KMS-11 (cell line): ENCODE data around the gene MED16.

Experiments
- H2AFZ ChIP-seq: fragments of 200-600 bp; sonication (generic); 2 replicates; pipeline ENCODE4 v1.6.1; 2016; ENCODE audit warnings: antibody characterized with exemption, mixed run types, low read depth
- H3K27ac ChIP-seq: fragments of 200-600 bp; sonication (generic); 2 replicates; pipeline ENCODE4 v1.6.1; 2016; ENCODE audit warnings: mild to moderate bottlenecking, mixed run types
- H3K27me3 ChIP-seq: fragments of 200-600 bp; sonication (generic); 2 replicates; pipeline ENCODE4 v1.6.1; 2017; ENCODE audit warnings: mild to moderate bottlenecking, low read depth, mixed run types, moderate library complexity; ENCODE audit not compliant: insufficient read depth
- H3K36me3 ChIP-seq: fragments of 200-600 bp; sonication (generic); 2 replicates; pipeline ENCODE4 v1.6.1; 2017; ENCODE audit warnings: mild to moderate bottlenecking, mixed run types; ENCODE audit not compliant: insufficient read depth
- H3K4me1 ChIP-seq: fragments of 200-600 bp; sonication (generic); 2 replicates; pipeline ENCODE4 v1.6.1; 2016; ENCODE audit warnings: mild to moderate bottlenecking, low read depth, mixed run types; ENCODE audit not compliant: poor library complexity, severe bottlenecking
- H3K4me2 ChIP-seq: fragments of 200-600 bp; sonication (generic); 2 replicates; pipeline ENCODE4 v1.7.0; 2016; ENCODE audit warnings: mild to moderate bottlenecking, mixed run types
- H3K4me3 ChIP-seq: fragments of 200-600 bp; sonication (generic); IDR thresholded peaks from 2 replicates; pipeline ENCODE4 v1.6.1; 2017; ENCODE audit warnings: low read depth, low read length, mixed read lengths; ENCODE audit not compliant: insufficient read depth
- H3K79me2 ChIP-seq: fragments of 200-600 bp; sonication (generic); 2 replicates; pipeline ENCODE4 v1.6.1; 2016; ENCODE audit warnings: low read depth, mixed run types; ENCODE audit not compliant: insufficient read depth
- H3K9ac ChIP-seq: fragments of 200-600 bp; sonication (generic); 2 replicates; pipeline ENCODE4 v1.6.1; 2016; ENCODE audit warnings: mild to moderate bottlenecking, mixed run types
- H4K20me1 ChIP-seq: fragments of 200-600 bp; sonication (generic); 2 replicates; pipeline ENCODE4 v1.6.1; 2016; ENCODE audit warnings: mild to moderate bottlenecking, mixed run types; ENCODE audit not compliant: insufficient read depth
- TF ChIP-seq, protein P1 (sequence below): fragments of 200-600 bp; sonication (generic); conservative IDR thresholded peaks from 2 replicates; pipeline ENCODE4 v1.6.1; 2017; ENCODE audit warnings: low read depth, mild to moderate bottlenecking, antibody characterized with exemption, low read length, moderate library complexity, mixed read lengths

Gene MED16

GRCh38 chr19:871446-872265, 21.3 kb downstream of the MED16 start:
- H3K27me3 ChIP-seq: no peaks in the 10 kb centered on the region
- no peaks in the 10 kb centered on the region for H4K20me1 ChIP-seq
- H3K36me3 ChIP-seq: no peaks in the 10 kb centered on the region
- H3K9ac ChIP-seq: no peak overlapping the region
- H3K27ac ChIP-seq: no peak overlapping the region
- no peak overlapping the region for H3K4me3 ChIP-seq
- TF ChIP-seq, protein P1, sequence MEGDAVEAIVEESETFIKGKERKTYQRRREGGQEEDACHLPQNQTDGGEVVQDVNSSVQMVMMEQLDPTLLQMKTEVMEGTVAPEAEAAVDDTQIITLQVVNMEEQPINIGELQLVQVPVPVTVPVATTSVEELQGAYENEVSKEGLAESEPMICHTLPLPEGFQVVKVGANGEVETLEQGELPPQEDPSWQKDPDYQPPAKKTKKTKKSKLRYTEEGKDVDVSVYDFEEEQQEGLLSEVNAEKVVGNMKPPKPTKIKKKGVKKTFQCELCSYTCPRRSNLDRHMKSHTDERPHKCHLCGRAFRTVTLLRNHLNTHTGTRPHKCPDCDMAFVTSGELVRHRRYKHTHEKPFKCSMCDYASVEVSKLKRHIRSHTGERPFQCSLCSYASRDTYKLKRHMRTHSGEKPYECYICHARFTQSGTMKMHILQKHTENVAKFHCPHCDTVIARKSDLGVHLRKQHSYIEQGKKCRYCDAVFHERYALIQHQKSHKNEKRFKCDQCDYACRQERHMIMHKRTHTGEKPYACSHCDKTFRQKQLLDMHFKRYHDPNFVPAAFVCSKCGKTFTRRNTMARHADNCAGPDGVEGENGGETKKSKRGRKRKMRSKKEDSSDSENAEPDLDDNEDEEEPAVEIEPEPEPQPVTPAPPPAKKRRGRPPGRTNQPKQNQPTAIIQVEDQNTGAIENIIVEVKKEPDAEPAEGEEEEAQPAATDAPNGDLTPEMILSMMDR: no peak
- H2AFZ ChIP-seq: no peak overlapping the region
- peak overlapping the region; percentile 66; the same call in 1 of the 2 replicates for H3K4me2 ChIP-seq
- no peaks in the 10 kb centered on the region for H3K79me2 ChIP-seq
- peaks cover 8% of the 10 kb centered on the region for H3K4me1 ChIP-seq

DNA sequence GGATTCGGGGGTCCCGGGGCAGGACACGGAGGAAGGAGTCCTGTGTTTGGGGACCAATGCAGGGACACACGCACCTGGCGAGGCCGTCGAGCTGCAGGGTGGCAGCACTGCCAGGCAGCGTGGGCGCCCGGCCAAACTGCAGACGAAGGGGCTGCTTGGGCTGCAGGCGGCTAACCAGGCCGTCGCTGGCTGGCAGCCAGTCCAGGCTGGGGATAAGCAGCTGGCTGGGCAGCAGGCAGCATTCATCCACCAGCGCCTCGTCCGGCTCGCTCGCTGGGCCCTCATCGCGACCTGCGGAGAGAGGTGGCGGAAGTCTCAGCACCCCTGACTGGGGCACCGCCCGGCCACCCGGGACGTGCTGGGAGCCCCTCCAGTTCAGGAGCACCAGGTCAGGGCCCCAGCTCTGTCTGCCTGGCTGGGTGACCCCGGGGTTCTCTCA, 22.0 kb downstream of the MED16 start:
- Histone ChIP-seq H3K4me3 (no peak overlapping the region), H3K27ac (no peak overlapping the region), H3K79me2 (no peaks in the 10 kb centered on the region), H3K4me1 (peaks cover 8% of the 10 kb centered on the region), H3K36me3 (no peaks in the 10 kb centered on the region), H3K4me2 (no peak overlapping the region), H4K20me1 (no peaks in the 10 kb centered on the region), H2AFZ (no peak overlapping the region), H3K9ac (no peak overlapping the region), H3K27me3 (no peaks in the 10 kb centered on the region)
- TF ChIP-seq, protein P1: no peak

DNA sequence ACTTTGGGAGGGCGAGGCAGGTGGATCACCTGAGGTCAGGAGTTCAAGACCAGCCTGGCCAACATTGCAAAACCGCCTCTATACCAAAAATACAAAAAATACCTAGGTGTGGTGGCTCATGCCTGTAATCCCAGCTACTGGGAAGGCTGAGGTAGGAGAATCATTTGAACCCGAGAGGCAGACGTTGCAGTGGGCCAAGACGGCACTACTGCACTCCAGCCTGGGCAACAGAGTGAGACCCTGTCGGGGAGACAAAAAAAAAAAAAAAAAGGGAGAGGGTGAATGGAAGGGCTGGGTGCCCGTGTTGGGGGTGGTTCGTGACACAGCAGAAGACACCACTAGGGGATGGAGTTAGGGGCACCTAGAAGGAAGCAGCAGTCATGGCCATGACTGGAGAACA, 22.7 kb downstream of the MED16 start:
- Histone ChIP-seq H3K27me3 (no peaks in the 10 kb centered on the region), H3K4me1 (peaks cover 8% of the 10 kb centered on the region), H2AFZ (no peak overlapping the region), H4K20me1 (no peaks in the 10 kb centered on the region), H3K4me2 (no peak overlapping the region), H3K9ac (no peak overlapping the region), H3K27ac (no peak overlapping the region), H3K36me3 (no peaks in the 10 kb centered on the region), H3K79me2 (no peaks in the 10 kb centered on the region), H3K4me3 (no peak overlapping the region)
- TF ChIP-seq, protein P1: no peak

DNA sequence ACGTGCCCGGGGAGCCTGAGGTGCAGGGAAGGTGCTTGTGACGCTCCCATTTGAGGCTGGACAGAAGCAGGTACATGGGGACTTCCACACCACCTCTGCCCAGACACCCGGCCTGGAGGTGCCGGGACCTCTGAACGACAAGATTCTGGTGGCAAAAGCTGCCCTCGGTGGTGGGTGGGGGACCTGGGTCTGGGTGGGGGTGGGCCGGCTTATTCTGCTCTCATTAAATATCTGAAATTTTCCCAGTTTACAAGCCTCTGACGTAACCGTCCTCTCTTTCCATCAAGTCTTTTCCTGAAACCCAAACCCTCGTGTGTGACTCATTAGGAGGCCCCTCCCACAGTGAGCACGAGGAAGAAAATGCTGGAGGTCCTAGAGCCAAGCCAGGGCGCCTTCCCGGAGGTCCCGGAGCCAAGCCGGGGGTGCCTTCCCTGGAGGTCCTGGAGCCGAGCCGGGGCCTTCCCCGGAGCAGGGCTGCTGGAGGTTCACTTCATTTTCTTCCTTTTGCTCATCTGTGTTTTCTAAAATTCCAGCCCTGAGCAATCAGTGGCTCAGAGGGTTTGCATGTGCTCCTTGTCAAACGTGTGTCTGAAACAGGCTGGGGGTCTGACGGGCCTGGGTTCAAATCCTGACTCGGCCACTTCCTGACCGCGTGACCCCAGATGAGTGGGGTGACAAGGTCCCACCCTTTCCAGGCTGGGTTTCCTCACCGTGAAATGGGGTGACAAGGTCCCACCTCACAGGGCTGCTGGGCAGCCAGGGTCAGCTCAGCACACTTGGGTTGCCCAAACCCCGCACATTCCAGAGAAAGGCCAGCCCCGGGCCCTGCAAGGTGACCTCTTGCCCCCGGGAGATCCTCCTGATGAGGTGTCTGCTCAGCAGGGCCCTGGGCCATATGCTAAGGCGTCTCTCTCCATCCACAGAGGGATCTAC, 23.5 kb downstream of the MED16 start:
- Histone ChIP-seq H3K27ac (no peak overlapping the region), H3K27me3 (no peaks in the 10 kb centered on the region), H4K20me1 (no peaks in the 10 kb centered on the region), H3K4me3 (no peak overlapping the region), H3K4me2 (no peak overlapping the region), H3K79me2 (no peaks in the 10 kb centered on the region), H3K9ac (no peak overlapping the region), H3K36me3 (no peaks in the 10 kb centered on the region), H2AFZ (no peak overlapping the region), H3K4me1 (peaks cover 8% of the 10 kb centered on the region)
- TF ChIP-seq, protein P1: no peak
